ENCODE data around the gene PIK3C2G. TPM values are rescaled to one million over a fixed set of nuclear protein-coding genes. Genes with fewer than 3 reads are reported as not detected.
A peak's percentile ranks its signal among the peaks of the same experiment; 100 is the strongest.

Gene PIK3C2G
- total RNA-seq, 1 donor from 2014 or later, result 0.26 TPM

GRCh38 chr12:18368594-18368993 lies 107.3 kb downstream of the PIK3C2G start:
- Histone ChIP-seq H3K27me3 (ENCODE audit: control insufficient read depth, insufficient read depth, low read length) (no peaks in the 10 kb centered on the region), H3K4me3 (ENCODE audit: low read depth, low read length) (no peak overlapping the region), H3K36me3 (ENCODE audit: control insufficient read depth, insufficient read depth, low read length) (no peaks in the 10 kb centered on the region)
- no peak for TF ChIP-seq CTCF (IDR thresholded peaks at IDR 0.05; ENCODE audit: insufficient read depth, low read length, severe bottlenecking)
- DNase-seq (ENCODE audit: low read depth), result no peak
- no peak for FAIRE-seq

GRCh38 chr12:18373181-18373580 lies 111.9 kb downstream of the PIK3C2G start:
- FAIRE-seq, result no peak

GRCh38 chr12:18375131-18375530 lies 113.8 kb downstream of the PIK3C2G start:
- no peak for FAIRE-seq
- Histone ChIP-seq H3K36me3 (ENCODE audit: control insufficient read depth, insufficient read depth, low read length) (no peaks in the 10 kb centered on the region), H3K4me3 (ENCODE audit: low read depth, low read length) (no peak overlapping the region), H3K27me3 (ENCODE audit: control insufficient read depth, insufficient read depth, low read length) (no peaks in the 10 kb centered on the region)
- DNase-seq (ENCODE audit: low read depth), result no peak
- TF ChIP-seq CTCF (IDR thresholded peaks at IDR 0.05; ENCODE audit: insufficient read depth, low read length, severe bottlenecking), result no peak

More at GRCh38 chr12:18373181-18373580, 111.9 kb downstream of the PIK3C2G start:
- Histone ChIP-seq H3K27me3 (ENCODE audit: control insufficient read depth, insufficient read depth, low read length) (no peaks in the 10 kb centered on the region), H3K4me3 (ENCODE audit: low read depth, low read length) (no peak overlapping the region), H3K36me3 (ENCODE audit: control insufficient read depth, insufficient read depth, low read length) (no peaks in the 10 kb centered on the region)
- TF ChIP-seq CTCF (IDR thresholded peaks at IDR 0.05; ENCODE audit: insufficient read depth, low read length, severe bottlenecking), result no peak
- no peak for DNase-seq (ENCODE audit: low read depth)

GRCh38 chr12:18375583-18375982 lies 114.3 kb downstream of the PIK3C2G start:
- Histone ChIP-seq H3K36me3 (ENCODE audit: control insufficient read depth, insufficient read depth, low read length) (no peaks in the 10 kb centered on the region), H3K4me3 (ENCODE audit: low read depth, low read length) (no peak overlapping the region), H3K27me3 (ENCODE audit: control insufficient read depth, insufficient read depth, low read length) (no peaks in the 10 kb centered on the region)
- TF ChIP-seq CTCF (IDR thresholded peaks at IDR 0.05; ENCODE audit: insufficient read depth, low read length, severe bottlenecking), result no peak
- FAIRE-seq (no peak), DNase-seq (ENCODE audit: low read depth) (no peak)

- FAIRE-seq, result no peak
- DNase-seq (ENCODE audit: low read depth), result no peak
- no peak overlapping the region for H3K4me3 ChIP-seq (ENCODE audit: low read depth, low read length)
- TF ChIP-seq CTCF (IDR thresholded peaks at IDR 0.05; ENCODE audit: insufficient read depth, low read length, severe bottlenecking), result no peak
- no peaks in the 10 kb centered on the region for H3K27me3 ChIP-seq (ENCODE audit: control insufficient read depth, insufficient read depth, low read length)
- no peaks in the 10 kb centered on the region for H3K36me3 ChIP-seq (ENCODE audit: control insufficient read depth, insufficient read depth, low read length)
These were observed 121.0 kb downstream of the PIK3C2G start for GRCh38 chr12:18382236-18382885.

GRCh38 chr12:18383203-18383602 lies 121.9 kb downstream of the PIK3C2G start:
- no peak overlapping the region for H3K4me3 ChIP-seq (ENCODE audit: low read depth, low read length)
- no peaks in the 10 kb centered on the region for H3K27me3 ChIP-seq (ENCODE audit: control insufficient read depth, insufficient read depth, low read length)
- no peak for TF ChIP-seq CTCF (IDR thresholded peaks at IDR 0.05; ENCODE audit: insufficient read depth, low read length, severe bottlenecking)
- DNase-seq (ENCODE audit: low read depth) (peak; percentile 88), FAIRE-seq (no peak)
- no peaks in the 10 kb centered on the region for H3K36me3 ChIP-seq (ENCODE audit: control insufficient read depth, insufficient read depth, low read length)

All from bronchial epithelial cell (primary cell).